ENCODE results near the gene SMAD5.

Gene SMAD5

DNA sequence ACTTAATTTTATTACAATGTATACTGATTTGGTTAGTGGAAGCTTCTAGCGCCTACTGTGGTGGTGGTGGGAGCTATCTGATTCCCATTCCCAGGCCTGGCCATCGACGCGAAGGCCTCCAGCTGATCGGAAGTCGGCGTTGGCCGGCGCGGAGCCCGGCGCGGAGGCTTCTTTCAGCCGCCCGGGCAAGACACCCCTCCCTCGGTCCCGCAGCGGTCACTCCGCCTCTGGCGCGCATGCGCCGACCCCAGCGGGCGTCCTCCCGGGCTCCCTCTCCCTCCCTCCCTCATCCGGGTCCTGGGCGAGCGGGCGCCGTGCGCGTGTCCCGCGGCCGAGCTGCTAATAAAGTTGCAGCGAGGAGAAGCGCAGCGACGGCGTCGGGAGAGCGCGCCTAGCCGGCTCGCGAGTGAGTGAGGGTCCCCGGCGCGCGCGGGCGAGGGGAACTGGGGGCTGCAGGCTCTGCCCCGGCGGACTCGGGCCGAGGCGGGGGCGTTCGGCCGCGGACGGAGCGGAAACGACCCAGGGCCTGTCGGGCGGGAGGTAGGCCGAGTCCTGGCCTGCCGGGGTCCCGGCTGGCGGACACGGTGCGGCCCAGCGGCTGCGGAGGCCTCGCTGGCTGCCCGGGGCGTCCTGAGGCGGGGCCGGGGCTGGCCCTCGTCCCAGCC lies at the start of gene SMAD5:
Gene SMAD5, plus strand, starts transcription at position 289 of the 665 bp plus-strand sequence. CDS start 20,916 bp downstream, outside the sequence.
- DNase-seq = peak; percentile 88 to 98

DNA sequence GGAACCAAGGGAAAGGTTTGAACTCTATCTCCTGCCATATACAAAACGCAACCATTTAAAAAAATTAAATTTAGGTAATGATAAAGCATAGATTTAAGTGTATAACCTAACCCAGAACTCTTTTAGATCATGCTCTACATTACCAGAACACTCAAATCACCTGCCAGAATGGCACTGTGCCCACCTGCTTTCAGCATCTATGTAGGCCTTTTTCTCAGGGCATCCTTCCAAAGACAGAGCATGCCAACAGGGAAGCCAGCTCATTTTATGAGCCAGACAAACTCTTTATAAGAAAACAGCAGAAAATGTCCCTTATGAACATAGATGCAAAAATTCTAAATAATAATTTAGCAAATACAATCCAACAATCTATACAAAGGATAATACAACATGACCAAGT lies 47.9 kb upstream of the SMAD5 start:
- no peak for DNase-seq

DNA sequence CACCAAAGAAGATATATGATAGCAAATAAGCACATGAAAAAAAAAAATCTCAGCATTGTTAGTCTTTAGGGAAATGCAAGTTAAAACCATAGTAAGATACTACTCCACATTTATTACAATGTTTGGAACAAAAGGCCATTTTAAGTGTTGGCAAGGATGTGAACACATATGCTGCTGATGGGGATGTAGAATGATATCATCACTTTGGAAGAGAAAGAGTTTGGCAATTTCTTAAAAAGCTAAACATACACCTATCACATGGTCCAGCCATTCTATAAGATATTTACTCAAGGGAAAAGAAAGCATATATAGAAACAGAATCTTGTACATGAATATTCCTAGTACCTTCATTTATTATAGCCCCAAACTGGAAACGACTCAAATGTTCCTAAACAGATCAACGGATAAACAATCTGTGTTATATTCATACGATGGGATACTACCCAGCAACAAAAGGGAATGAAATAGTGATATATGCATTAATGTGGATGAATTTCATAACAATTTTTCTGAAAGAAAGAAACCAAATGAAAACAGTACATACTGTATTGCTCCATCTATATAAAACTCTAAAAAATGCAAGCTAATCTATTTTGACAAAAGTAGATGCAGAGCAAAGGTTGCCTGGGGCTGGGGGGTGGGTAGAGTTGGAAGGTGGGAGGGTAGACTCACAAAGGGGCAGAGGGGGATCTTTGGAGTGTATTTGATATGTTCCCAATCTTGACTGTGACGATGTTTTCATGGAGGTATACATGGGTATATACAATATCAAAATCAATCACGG lies 45.7 kb upstream of the SMAD5 start:
- DNase-seq = no peak

DNA sequence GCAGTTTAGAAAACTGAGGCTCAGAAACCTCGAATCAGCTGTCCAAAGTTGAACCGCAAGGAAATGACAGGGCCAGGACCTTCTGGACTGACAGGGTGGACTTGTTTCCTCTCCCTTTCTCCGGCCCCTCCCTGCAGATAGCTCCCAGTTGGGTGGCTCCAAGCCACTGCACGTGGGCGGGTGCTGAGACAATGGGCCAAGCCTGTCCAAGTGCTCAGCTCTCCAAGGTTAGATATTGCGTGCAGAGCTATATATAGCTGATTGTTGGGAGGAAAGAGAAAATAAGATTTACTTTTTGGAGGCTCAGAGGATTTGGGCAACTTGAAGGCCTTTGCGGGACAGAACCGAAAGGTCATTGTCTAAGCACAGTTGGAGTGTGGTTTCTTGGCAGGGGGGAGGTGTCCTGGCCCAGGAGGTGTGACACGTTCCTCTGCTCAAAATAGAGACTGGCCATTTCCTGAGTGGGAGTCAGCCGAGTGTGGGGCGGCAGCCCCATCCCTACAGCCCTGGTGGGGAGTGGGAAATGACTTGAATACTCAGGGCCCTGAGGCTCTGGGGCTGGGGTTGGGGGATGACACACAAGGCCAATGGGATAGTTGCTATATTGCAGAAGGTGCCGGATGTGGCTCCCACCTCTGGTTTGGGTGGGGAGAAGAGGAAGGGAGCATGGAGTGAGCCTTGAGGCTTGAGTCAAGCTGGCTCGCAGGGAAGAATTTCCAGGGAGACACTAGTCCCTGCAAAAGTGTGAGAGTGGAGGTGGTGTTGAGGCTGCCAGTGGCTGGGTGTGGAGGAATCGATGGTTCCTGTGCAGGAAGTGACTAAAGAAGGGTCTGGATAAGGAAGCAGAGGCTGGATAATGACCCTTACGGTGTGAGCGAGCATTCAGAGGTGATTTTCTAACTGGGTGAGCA lies 44.4 kb upstream of the SMAD5 start:
- DNase-seq = no peak

GRCh38 chr5:136089791-136090190 lies 42.9 kb upstream of the SMAD5 start:
- DNase-seq = no peak

DNA sequence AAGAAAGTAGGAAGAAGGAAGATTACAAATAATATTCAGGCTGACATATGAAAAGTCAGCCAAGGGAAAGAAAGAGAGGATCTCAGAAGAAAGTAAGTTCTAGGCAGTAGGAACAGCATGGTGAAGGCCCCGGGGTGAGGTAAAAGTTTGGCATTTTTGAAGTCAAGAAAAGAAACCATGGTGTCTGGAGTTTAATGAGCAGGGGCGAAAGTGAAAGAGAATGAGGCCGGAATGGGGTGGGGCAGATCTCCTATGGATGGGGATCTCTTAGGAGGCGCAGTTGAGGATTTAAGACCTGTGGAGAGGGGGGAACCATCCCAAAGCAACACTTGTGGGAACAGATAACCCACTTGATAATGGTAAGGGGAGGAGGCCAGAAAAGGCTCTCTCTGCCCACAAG lies 42.3 kb upstream of the SMAD5 start:
- DNase-seq = no peak

DNA sequence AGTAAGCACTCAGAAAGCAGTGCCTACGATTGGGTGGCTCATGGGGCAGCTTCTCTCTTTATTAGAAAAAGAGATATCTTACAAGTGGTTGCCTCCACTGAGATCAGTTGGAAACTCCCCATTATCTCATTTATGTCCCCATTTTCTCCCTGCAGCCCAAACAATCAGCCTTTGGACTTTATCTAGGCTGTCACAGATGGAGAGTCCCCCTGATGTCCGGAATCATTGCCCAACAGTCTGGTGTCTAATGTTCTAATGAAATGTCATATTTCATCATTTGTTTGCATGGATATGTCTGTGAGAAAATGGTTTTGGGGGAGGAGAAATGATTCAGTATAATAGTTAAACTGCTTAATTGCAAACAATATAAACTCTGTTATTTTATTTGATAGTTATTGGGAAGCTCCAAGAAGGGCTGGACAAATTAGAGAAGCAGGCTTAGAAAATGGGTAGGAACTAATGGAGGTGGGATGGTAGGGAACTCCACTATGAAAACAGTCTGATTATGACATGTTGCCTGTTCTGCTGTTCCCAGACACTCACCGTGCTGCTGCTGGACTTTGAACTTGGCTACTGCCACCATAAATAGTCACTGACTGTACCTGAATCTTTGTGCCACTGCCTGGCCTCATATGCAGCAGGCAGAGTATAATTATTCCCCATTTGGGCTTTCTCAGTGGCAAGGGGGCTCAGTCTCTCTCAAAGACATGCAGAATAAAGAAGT lies 38.3 kb upstream of the SMAD5 start:
- DNase-seq = no peak

DNA sequence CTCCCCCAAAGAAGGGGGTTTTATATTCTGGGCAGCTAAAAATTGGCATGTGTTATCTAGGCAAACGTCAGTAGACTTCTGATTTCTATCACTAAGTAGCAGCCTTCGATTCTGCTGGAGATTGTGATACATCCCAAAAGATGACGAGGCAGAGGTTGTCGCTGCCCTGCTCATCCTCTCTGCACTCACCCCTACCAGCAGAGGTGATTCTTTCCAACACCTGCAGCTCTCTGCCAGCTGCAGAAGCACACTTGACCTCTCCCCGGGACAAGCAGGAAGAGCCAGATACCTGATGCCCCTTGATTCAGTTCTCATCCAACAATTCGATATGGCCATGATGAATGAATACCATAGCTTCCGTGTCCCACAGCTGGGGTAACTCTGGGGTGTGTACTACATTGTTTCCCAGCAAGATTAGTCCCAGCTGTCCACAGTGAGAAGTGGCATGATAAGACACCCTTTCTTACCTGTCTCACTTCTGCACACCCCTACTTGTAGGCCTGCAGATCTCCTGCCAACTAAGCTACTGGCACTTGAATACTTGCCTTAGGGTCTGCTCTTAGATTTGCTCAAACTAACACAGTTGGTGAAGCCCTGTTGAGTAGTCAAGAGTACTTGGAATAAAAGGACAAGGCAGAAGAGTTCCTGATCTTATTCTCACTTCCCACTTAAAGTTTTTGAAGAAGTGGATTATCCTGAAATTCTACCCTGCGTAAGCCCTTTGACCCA lies 37.6 kb upstream of the SMAD5 start:
- DNase-seq = no peak

DNA sequence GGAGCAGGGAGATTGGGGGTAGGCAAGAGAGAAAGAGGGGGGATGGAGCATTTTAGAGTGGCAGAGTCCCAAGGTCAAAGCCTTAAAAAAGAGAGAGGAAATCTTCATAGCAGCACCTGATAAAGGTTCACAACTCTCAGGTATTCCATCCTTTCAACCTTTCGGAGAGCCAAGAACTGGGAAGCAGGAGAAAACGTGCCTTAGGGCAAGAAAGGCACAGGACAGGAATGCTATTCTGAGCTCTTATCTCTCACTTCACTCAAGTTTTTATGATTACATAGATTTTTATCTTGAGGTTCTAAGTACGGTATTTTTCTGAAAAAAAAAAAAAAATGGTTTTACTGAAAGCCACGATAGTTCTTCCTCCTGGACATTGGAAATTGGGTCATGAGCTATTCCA lies 34.5 kb upstream of the SMAD5 start:
- no peak for DNase-seq

DNA sequence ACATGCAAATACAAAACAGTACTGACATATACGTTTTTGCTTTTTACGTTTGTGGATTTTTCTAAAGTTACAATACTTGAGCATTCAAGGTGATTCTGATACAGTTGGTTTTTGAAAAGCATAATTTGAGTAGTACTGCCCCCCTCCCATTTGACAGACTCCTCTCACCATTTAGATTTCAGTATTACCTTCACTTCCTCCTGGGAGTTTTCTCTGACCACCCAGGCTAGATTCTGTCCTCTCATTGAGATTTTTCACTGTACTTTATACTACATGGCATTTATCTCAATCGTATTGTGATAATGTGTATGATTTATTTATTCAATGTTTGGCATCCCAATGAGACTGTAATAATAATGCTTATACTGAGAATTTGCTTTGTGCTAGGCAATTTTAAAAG lies 32.8 kb upstream of the SMAD5 start:
- DNase-seq = no peak

- no peak for DNase-seq
Observed at GRCh38 chr5:136101884-136102283, 30.8 kb upstream of the SMAD5 start.

- no peak for DNase-seq
Observed at GRCh38 chr5:136103118-136103517, 29.5 kb upstream of the SMAD5 start.

- DNase-seq = no peak
Observed at GRCh38 chr5:136104306-136104965, 28.2 kb upstream of the SMAD5 start.

GRCh38 chr5:136106351-136107031 lies 26.2 kb upstream of the SMAD5 start:
- DNase-seq = no peak

DNA sequence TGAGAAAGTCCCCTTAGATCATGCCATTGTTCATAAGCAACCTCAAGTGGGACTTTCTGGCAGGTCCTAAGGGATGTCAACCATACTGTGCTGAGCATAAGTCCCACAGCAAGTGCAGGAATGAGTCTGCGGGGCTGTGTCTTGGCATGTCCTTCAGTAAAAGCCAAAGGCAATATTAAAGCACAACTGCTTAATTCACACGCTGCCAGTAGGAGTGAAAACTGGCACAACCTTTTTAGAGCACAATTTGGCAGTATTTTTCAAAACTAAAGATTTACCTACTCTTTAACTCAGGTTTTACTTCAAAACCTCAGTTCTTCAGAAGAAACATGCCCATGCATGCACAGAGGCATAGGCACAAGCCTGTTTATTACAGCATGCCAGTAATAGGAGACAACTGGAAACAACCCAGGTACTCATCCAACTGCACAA lies 24.4 kb upstream of the SMAD5 start:
- DNase-seq = no peak

- no peak for DNase-seq
Observed at GRCh38 chr5:136108766-136109165, 23.9 kb upstream of the SMAD5 start.

- no peak for DNase-seq
Observed at GRCh38 chr5:136109453-136110135, 23.1 kb upstream of the SMAD5 start.

GRCh38 chr5:136113606-136114005 lies 19.0 kb upstream of the SMAD5 start:
- no peak for DNase-seq

- no peak for DNase-seq
Observed at GRCh38 chr5:136114414-136115125, 18.1 kb upstream of the SMAD5 start.

All from hippocampal formation (tissue), 2 donors.